ENCODE data around the gene SETBP1. TPM values are rescaled to one million over a fixed set of nuclear protein-coding genes. Genes with fewer than 3 reads are reported as not detected.

The SETBP1 gene
- total RNA-seq, 1 experiment from 2014 or later, result 9.6 TPM

DNA sequence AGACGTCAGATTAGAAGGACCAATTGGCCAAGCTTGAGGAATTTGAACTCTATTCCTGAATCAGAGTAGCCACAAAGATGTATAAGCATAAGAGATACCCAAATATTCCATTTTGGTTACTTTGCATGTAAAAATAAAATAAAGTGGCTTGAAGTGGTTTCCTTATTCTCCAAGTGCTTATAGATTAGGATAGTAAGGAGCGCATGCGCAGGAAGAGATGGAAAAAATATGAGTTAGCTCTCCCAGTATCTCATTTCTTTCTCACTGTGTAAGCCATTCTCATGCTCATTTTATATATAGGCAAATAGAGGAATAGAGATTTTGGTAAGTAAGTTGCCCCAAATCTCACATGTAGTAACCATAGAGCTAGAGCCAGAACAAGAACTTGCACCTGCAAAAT, 241.3 kb downstream of the SETBP1 start (continued):
- TF ChIP-seq, protein P1, sequence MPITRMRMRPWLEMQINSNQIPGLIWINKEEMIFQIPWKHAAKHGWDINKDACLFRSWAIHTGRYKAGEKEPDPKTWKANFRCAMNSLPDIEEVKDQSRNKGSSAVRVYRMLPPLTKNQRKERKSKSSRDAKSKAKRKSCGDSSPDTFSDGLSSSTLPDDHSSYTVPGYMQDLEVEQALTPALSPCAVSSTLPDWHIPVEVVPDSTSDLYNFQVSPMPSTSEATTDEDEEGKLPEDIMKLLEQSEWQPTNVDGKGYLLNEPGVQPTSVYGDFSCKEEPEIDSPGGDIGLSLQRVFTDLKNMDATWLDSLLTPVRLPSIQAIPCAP (CRISPR knock-in tag; IDR thresholded peaks at IDR 0.05), result no peak

GRCh38 chr18:44922968-44923367, 242.3 kb downstream of the SETBP1 start:
- ATAC-seq, result no peak
- ChIA-PET CTCF (interaction anchor here (1.4 kb wide), 1 partner anchor 290 kb away, joined by 3 read pairs; no protein-coding TSS in a partner anchor), POLR2A (no interaction called here)
- TF ChIP-seq NFE2L1 (CRISPR knock-in tag; IDR thresholded peaks at IDR 0.05) (no peak), ZNF219 (CRISPR knock-in tag; IDR thresholded peaks at IDR 0.05; ENCODE audit: borderline replicate concordance) (no peak), TEAD1 (CRISPR knock-in tag; IDR thresholded peaks at IDR 0.05) (no peak), FOXP1 (CRISPR knock-in tag; IDR thresholded peaks at IDR 0.05; ENCODE audit: borderline replicate concordance) (no peak), USF1 (CRISPR knock-in tag; IDR thresholded peaks at IDR 0.05) (no peak), ARID4B (CRISPR knock-in tag; IDR thresholded peaks at IDR 0.05; ENCODE audit: borderline replicate concordance) (no peak), ZNF396 (CRISPR knock-in tag; IDR thresholded peaks at IDR 0.05; ENCODE audit: borderline replicate concordance) (no peak), AR (CRISPR knock-in tag; IDR thresholded peaks at IDR 0.05) (no peak), FOXJ3 (CRISPR knock-in tag; IDR thresholded peaks at IDR 0.05; ENCODE audit: borderline replicate concordance) (no peak), RELA (CRISPR knock-in tag; IDR thresholded peaks at IDR 0.05; ENCODE audit: borderline replicate concordance) (no peak), ETV6 (CRISPR knock-in tag; IDR thresholded peaks at IDR 0.05) (no peak), EMX1 (CRISPR knock-in tag; IDR thresholded peaks at IDR 0.05) (no peak), SOX15 (CRISPR knock-in tag; IDR thresholded peaks at IDR 0.05) (no peak)
- Mint-ChIP-seq H3K9me3 (no peaks in the 10 kb centered on the region), H3K4me3 (no peak overlapping the region), H3K27me3 (ENCODE audit: low read depth) (no peaks in the 10 kb centered on the region), H3K36me3 (no peaks in the 10 kb centered on the region), H3K4me1 (peaks cover 9% of the 10 kb centered on the region), H3K27ac (no peak overlapping the region)
- DNase-seq (ENCODE audit: low spot score), result no peak

DNA sequence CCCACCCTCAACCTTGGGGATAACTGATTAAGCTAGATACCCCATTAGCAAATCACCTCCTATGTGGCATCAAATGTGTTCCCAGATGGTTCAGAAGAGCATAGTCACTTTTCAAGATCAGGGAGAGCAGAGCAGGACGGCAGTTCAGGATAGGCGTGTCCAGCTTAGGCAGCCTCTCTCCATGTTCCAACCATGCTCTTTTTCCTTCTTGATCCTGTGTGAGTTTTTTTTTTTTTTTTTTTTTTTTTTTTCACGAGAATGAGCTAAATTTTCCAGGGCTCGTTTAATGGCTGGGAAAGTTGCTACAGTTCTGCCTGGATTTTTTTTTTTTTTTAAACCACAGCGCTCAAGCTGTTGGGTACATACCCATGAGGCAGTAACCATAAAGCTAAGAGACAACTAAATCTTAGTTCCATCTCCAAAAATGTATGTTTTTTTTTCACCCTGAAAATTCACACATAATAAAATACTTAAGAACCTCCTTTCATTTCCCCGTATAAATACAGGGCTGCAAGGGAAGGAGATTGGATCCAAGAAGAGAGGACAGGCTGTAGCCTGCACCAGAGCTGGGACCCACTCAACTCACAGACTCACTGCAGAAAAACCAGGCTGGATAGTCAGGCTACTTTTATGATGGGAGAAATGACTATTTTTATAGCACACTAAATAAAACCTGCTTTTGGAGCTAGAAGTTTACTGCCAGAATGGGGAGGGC, 244.3 kb downstream of the SETBP1 start:
- H3K36me3 Mint-ChIP-seq, result peaks cover 4% of the 10 kb centered on the region
- no peak overlapping the region for H3K27ac Mint-ChIP-seq
- H3K9me3 Mint-ChIP-seq, result peaks cover 6% of the 10 kb centered on the region
- no peak for ATAC-seq
- no peaks in the 10 kb centered on the region for H3K27me3 Mint-ChIP-seq (ENCODE audit: low read depth)
- H3K4me1 Mint-ChIP-seq, result peaks cover 9% of the 10 kb centered on the region
- ChIA-PET CTCF (interaction anchor here (0.6 to 1.1 kb wide), 2 partner anchors 55 to 288 kb away, joined by 3 to 4 read pairs; no protein-coding TSS in a partner anchor), POLR2A (interaction anchor here (1.1 kb wide), 1 partner anchor 11 kb away, joined by 3 read pairs; no protein-coding TSS in a partner anchor)
- TF ChIP-seq NFYB (CRISPR knock-in tag; conservative IDR thresholded peaks at IDR 0.05; ENCODE audit: low read depth) (no peak), MYBL2 (CRISPR knock-in tag; IDR thresholded peaks at IDR 0.05) (no peak), HMGXB4 (CRISPR knock-in tag; IDR thresholded peaks at IDR 0.05) (no peak), GTF2I (CRISPR knock-in tag; conservative IDR thresholded peaks at IDR 0.05) (no peak), RORB (CRISPR knock-in tag; IDR thresholded peaks at IDR 0.05) (no peak), TEAD4 (CRISPR knock-in tag; IDR thresholded peaks at IDR 0.05) (no peak), NR2C2 (CRISPR knock-in tag; IDR thresholded peaks at IDR 0.05) (no peak)
- no peak overlapping the region for H3K4me3 Mint-ChIP-seq
- no peak for DNase-seq (ENCODE audit: low spot score)
